NCI-H460 (cell line): ENCODE data around the gene UBE2H. TPM values are rescaled to one million over a fixed set of nuclear protein-coding genes. Genes with fewer than 3 reads are reported as not detected.

Experiments used
- small RNA-seq, 2 experiments: library from RNA; depleted of rRNA; stranded (forward); fragments of <200 nt; gene quantifications; one replicate each; pipeline ENCODE3, GENCODE V24; 2014
- total RNA-seq: library from RNA; depleted of rRNA; stranded (reverse); fragments of >200 nt; shearing (Covaris generic); gene quantifications from 2 replicates; pipeline ENCODE4 v1.2.3, GENCODE V29; 2014; rRNA removed

Gene UBE2H
- total RNA-seq, 1 experiment from 2014 or later: 60.0 TPM

Small RNA genes within 50 kb of the gene (small RNA-seq; reads per million reads assigned to genes)
- gene RF00019: 0 reads per million in 2 experiments

Other genes starting within 250 kb of the UBE2H start
- gene ZC3HC1, start 98.4 kb upstream of the UBE2H start, total RNA-seq: 27.3 and 27.9 TPM in 2 replicates
- 36.9 and 48.0 TPM in 2 replicates for gene KLHDC10, start 117.6 kb upstream of the UBE2H start, total RNA-seq